ENCODE measurements around the gene FBXW4.

Gene FBXW4

DNA sequence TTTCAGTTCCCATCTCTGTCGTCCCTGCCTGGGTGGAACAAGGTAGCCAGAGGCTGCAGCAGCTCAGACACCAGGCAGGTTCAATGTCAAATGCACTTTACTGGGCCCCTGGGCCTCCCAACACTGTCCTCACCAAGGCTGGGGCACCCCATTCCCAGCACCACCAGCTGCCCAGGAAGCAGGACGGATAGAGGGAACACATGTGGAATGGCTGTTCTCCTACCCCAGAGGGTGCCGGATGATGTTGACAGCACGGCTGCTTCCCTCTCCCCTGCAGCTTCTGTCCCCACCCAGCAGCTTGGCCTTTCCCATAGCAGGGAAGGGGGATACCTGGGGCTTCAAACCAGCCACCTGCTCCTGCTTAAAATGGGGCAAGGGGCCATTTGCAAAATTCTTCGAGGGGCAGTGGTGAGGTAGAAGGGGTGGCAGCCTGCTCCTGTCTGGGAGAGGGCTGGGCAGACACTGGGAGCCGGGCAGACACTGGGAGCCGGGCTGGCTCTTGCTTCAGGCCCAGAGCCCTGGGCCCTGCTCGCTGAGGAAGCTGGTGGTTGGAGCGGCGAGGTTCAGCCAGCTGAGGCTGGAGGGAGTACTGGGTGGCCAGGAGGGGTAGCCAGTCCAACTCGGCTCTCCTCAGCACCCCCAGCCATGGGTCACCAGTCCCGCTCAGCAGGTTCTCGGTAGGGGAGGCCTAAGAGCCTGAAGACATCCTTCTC lies 116.0 kb downstream of the FBXW4 start:
- no peak for DNase-seq

DNA sequence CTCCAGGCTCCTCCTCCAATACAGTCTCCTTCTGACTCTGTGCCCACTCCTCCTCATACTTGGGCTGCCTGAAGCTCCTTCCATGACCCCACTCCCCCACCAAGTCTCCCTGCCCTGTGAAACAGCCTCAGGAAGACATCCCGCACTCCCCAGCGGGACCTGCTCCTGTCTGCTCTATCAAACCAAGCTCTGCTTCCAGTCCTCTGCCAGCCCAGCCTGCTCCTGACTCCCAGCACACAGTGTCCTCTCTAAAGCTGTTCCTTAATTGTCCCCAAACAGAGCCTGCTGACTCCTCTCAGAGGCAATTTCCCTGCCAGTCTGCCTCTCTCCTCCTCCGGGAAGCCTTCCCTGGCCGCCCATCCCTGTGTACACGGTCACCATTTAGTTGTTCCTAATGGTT lies 116.8 kb downstream of the FBXW4 start:
- DNase-seq, result no peak

GRCh38 chr10:101577121-101577871 lies 117.7 kb downstream of the FBXW4 start:
- no peak for DNase-seq

DNA sequence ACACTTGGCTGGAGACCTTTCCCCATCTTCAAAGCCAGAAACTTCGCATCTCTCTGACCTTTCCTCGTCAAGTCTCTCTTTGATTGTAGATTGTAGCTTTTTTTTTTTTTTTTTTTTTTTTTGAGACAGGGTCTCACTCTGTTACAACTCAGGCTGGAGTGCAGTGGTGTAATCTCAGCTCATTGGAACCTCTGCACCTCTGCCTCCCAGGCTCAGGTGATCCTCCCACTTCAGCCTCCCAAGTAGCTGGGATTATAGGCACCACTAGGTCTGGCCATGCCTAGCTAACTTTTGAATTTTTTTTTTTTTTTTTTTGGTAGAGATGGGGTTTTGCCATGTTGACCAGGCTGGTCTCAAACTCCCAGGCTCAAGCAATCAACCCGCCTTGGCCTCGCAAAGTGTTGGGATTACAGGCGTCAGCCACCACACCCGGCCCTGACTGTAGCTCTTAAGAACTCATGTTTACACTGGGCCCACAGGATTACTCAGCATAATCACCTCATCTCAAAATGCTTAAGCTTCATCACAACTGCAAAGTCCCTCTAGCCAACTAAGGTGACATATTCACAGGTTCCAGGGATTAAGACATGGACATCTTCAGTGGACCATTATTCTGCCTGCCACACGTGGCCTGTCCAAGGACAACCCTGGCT lies 118.6 kb downstream of the FBXW4 start:
- no peak for DNase-seq

GRCh38 chr10:101575580-101576210 lies 119.3 kb downstream of the FBXW4 start:
- DNase-seq, result no peak

DNA sequence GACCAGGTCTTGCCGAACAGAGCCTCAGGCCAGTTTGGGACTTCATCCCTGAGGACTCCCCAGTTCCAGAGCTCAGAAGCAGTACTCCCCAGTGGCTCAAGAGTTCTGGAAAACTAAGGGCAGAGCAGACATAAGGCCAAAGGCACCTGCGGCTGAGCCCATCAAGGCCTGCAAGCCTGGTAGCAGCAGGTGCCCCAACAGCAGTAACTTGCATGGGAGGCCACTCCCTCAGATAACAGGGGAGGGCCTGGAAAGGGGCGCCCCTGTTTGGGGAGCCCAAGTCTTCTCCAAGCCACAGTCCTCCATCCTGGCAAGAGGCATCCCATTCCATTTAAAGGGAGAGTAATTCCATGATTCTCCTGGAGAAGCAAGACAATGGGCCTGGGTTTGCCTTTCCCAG lies 119.9 kb downstream of the FBXW4 start:
- no peak for DNase-seq

DNA sequence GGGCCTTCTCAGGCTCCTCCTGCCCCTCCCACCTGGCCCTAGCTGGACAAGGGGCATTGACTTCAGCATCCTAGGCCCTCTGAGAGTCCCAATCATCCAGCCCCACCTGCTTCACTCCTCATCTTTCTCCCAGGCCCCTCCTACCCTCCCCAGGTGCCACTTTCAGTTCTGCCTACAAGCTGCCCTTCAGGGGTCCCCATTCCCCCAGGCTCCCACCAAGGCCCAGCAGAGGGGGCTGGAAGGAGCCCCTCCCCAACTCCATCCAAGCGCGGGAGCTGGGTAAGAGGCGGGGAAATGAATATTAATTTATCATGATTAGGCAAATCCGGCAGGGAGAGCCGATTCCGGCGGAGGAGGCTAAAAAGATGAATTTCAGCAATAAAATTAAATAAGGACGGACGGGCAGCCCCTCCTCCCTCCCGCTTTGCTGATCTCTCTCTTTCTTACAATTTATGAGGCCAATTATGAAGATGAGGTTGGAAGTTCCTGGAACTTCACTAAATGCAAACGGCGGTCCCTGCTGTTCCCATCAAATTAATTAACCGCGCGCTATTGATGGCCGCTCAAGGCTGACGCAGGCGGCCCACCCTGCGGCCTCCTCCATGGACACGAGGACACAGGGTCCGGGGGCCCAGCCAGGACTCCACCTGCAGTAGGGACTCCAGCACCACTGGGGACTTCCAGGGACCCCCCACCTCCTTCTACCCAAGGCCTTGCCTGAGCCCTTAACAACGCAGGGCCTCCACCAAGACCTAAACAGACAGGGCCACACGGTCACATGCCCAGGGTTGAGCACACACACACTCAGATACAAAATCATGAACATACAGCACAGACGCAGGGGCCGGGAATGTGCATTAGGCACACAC lies 120.9 kb downstream of the FBXW4 start:
- no peak for DNase-seq

DNA sequence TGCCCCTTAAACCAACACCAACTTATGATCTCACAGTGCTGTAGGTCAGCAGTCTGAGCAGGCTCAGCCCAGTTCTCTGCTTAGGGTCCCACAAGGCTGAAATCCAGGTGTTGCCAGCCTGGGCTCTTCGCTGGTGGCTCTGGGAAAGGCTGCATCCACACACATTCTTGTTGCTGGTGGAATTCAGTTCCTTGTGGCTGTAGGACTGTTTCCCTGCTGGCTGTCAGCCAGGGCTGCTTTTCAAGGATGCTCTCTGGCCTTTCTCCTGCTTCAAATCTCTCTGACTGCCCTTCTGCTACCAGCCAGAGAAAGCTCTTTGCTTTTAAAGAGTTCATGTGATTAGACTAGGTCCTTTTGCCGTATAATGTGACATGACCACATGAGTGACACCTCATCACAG lies 122.2 kb downstream of the FBXW4 start:
- DNase-seq, result no peak

- DNase-seq, result no peak
Observed at GRCh38 chr10:101572126-101572525, 122.8 kb downstream of the FBXW4 start.

DNA sequence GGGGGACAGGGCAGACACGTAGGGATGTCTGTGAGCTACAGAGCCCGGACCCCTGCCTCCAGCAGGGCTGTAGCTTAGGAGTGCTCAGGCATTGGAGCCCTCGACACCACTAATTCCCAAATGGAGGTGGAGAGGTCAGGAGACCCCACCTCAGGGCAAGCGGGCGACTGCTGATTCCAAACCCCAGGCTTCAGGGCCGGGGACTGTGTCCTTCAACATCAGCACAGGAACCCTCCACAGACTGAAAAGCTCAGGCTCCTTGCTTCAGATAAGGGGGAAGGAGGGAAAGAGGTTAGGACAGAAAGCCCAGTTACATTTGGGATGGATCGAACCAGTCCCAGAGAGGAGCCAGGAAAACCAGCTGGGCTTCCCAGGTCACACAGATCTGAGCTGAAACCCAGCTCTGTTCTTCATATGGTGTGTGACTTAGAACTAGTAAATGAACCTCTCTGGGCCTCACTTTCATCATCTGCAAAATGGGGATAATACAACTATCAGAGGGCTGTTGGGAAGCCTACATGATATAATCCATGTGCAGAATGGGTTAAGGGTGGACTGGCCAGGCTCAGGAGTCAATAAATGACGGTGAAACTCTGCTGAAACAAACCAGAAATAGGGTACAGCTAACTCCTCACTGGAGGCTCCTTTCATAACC lies 123.6 kb downstream of the FBXW4 start:
- DNase-seq, result no peak

DNA sequence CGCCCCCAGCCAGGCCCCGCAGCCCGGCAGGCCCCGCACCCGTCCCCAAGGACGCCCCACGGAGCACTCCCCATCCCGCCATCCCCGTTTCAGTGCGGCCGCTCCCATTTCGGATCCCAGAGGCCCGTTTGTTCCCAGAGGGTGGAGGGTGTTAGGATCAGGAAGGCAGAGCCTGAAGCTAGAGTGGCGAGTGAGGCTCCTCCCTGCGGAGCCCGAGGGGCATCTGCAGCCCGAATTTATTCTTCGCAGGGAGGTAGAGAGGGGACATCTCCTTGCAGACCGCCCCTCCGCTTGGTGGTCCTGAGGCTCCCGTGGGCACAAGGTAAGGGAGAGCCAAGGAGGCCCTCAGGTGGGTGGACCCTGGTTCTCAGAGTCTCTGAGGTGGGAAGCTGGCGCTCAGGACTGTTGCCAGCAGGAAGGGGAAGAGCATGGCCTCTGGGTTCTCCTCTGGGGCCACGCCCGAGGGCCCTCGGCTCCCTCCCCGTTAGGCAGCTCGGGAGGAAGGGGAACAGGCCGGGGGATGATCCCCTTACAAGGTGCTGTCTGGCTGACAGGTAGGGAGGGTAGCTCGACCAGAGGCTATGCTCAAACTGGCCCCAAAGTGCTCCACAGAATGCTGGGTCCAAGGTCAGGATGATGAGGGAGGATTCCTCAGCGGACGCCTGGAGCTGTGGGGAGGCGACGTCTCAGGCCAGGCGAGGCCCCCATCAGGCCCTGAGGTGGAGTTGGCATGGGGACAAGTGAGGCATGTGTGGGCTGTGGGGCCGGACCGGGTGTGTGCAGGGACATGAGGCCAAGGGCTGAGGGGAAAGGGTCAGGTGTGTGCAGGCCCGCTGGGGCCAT lies 124.3 kb downstream of the FBXW4 start:
- peak in 2 of 3 donors; percentile 28 to 48 for DNase-seq

DNA sequence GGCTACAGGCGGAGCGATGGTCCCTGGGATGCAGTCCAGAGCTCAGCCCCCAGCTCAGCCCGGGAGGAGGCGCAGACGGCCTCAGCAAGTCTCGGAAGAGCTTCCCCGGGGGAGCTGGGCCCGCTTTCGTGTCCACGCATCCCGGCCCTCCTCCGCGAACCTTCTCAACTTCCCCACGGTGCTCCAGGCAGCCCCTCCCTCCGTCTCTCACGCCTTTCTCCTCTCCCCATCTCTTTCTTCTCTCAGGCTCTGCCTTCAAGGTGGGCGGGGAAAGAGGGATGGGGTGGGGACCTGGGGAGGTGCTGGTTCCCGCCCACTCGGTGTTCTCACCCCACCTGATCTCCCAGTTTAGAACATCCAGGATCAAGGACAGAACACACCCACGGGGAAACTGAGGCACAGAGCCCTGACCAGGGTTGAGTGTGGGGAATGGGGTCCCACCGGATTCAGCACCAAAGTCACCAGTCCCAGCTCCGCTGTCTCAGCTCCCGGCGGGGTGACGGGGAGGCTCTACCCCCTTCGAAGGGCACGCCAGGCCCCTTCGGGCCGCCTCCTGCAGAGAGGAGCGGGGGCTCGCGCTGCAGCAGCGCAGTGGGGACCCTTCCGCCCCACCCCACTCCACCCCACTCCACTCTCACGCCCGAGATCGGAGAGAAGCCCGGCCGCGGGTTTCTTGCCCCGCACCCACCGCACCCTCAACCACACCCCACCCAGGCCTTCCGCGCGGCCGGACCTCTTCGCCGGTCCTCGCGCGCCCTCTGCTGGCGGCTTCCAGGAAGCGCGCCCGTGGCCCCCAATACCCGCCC lies 125.1 kb downstream of the FBXW4 start:
- DNase-seq, result peak; percentile 76 to 93 (median 89)

DNA sequence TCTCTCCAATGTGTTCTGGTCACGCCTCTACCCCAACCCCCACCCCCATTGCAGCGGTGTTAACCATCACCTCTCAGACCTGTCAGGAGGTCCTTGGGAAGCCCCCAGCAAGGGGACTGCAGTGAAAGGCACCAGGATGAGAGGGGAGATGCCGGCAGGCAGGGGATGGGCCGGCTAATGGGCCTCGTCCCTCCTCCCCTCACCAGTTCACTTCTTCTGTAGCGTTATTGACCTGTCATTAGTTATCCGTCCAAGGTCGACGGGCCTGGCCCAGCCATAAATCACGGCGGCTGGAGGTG lies 125.7 kb downstream of the FBXW4 start:
- DNase-seq, result no peak

GRCh38 chr10:101568054-101568745 lies 126.8 kb downstream of the FBXW4 start:
- no peak for DNase-seq

DNA sequence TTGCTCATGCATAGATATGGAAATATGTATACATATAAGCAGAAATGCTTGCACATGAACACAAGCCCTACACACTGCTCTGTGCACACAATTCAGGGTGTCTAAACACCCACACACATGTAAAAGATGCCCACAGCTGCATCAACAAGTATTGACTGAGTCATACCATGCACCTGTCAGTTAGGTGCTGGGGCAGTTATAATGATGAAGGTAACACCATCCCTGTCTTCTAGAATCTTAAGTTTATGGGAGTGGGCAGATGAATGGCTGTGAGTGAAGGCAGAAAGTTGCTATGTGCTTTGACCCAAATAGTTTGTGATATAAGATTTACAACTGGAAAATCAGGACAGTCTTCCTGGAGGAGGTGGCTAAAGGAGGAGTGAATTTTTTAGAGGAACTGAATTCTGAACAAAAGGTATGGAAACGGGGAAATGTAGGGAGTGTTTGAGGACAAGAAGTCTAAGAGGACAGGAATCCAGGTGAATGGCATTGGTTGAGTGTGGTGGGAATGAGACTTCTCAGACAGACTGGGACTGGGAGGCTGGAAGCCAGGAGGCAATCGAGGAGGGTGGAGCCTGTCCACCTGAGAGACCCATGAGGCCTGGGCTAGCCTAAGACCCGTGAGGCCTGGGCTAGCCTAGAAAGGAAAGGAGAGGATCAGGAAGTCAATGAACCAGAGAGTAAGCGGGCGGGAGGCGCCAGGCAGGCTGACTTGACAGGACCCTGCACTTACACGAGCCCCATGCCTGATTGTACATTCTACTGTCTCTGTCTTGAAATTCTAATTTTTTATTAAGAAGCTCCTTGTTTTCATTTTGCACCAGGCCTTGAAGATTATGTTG lies 127.6 kb downstream of the FBXW4 start:
- no peak for DNase-seq

- DNase-seq, result peak in 2 of 3 donors; percentile 10 to 25
Observed at GRCh38 chr10:101566333-101567164, 128.4 kb downstream of the FBXW4 start.

GRCh38 chr10:101565936-101566332 lies 129.0 kb downstream of the FBXW4 start:
- no peak for DNase-seq
